Activated CD4-positive, alpha-beta T cell treated with anti-CD3 and anti-CD28 coated beads, Interleukin-2, amount 50 U/mL, for 16 hours (primary cell): ENCODE data around the gene MMEL1.

Experiments used
- DNase-seq: peaks from one replicate; pipeline ENCODE4 v3.0.0-alpha.2; 2020

Gene MMEL1

GRCh38 chr1:2642131-2642559 is 9.3 kb upstream of the MMEL1 start:
- no peak for DNase-seq

DNA sequence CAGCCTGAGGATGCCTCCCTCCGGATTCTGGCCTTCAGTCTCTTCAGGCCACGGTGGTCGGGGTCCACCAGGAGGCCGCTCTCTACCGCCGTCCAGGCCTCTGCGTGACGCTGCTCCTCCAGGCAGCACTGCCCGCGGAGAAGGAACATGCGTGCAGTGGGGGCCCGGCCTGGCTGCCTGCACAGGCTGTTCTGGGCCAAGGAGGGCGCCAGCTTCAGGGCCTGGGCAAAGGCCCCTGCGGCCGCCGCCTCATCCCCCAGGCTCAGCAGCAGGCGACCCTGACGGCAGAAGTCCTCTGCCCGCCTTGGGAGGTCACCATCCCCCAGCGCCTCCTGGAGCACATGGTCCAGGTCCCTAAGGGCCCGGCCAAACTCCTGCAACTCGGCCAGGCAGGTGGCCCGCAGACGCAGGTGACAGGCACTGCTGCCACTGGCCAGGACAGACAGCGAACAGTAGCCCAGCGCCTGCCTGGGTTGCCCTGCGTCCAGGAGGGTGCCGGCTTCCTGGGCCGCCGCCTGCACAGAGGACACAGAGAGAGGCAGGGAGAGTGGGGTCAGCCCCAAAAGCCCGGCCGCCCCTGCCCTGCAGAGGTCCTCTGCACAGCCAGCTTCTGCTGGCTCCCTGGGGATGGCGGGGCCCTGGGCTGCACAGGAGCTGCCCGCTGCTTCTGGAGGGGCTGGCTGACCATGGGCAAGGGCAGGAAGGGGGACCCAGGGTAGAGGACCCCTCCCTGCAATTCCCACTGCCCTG is 8.7 kb upstream of the MMEL1 start:
- DNase-seq = no peak

DNA sequence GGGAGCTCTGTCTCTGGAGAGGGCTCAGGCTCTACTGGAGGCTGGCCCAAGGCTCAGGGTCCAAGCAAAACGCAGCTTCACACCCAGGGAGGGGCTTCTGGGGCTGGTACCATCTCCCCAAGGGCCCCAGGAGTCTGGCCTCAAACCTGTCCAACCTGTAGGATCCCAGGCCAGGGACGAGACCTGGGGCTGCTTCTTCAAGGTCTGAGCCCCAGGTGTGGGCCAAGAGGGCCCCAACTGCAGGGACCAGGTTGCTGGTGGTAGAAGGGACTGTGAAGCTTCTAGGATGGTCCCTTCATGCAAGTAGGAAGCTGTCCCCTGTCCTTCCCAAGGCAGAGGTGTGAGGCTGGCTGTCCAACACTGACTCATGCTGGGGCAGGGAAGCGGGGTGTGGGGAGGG is 7.8 kb upstream of the MMEL1 start:
- DNase-seq = no peak

DNA sequence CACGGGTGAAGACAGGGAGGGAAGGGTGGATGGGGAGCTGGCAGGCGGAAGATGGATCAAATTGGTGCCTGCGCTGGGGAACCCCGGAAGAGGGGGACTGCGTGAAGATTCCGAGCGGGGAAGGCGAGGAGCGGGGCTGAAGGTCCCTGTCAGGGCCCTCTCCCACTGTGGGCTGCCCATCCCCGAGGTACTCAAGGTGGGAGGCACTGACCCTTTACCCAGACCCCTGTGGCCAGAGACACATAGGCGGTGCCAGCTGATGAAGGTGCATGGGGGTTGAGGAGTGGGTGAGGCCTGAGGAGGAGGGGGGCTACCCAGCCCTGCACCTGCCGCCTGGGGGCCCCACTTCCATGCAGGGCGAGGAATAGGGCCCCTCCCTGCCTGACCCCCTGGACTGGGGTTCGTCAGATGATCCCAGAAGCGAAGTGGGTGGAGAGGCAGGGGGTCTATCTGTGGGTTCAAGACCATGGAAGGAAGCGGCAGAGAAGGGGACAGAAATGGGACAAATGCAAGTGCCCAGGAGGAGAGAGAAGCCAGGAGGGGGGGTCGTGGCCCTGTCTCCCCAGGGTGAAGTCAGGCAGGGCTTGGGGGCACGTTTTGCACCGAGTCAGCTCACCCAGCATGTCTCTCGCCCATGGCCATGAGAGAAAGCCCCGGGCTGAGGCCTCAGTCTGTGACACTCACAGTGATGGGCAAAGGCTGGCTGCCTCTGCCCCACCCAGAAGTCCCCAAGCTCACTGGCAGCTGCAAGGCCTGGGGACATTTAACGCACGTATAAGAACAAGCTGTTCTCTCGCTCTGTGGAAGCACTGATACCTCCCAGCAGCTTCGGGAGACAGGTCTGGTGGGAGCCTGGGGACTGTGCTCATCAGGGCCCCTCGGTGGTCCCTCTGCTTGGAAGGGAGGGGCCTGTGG is 7.0 kb upstream of the MMEL1 start:
- DNase-seq = no peak

DNA sequence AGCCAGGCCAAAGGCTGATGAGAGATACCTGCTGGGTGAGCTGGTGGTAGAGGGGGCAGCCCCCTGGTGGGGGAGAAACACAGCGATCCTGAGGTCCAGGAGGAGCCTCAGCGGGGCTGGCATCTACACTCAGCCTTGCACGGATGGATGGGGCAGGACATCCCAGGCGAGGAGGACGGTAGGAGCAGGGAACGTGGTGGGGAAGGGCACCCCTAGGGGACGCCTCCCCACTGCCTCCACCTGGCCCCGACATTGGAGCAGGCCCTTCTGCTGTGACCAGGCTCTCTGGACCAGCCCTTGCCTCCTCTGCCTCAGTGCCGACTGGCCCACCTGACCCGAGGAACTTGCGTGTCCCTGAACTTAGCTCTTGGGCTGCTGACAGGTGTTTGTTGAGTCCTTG is 6.4 kb upstream of the MMEL1 start:
- DNase-seq = no peak

DNA sequence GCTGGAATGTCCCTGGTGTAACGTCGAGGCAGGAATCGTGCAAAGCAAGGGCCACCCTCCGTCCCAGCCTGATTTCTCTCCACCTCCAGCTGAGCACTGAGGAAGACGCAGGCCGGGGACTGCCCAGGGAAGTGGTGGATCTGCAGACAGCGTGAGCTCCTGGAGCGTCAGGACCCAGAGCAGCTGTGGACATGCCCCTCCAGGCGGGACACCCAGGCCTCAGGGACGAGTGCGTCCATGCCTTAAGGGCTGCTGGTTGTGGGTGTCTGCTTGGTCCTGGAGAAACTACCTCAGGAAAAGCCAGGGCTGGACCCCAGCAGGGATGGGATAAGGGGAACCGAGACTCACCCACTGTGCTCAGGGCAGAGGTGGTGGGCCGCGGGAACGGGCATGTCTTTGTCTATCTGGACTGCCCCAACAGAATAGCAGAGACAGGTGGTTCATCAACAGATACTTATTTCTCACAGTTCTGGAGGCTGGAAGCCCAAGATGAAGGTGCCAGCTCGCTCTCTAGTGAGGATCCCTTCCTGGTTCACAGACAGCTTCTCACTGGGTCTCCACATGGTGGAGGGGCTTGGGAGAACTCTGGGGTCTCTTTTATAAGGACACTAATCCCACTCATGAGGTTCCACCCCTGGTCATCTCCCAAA is 5.8 kb upstream of the MMEL1 start:
- no peak for DNase-seq

DNA sequence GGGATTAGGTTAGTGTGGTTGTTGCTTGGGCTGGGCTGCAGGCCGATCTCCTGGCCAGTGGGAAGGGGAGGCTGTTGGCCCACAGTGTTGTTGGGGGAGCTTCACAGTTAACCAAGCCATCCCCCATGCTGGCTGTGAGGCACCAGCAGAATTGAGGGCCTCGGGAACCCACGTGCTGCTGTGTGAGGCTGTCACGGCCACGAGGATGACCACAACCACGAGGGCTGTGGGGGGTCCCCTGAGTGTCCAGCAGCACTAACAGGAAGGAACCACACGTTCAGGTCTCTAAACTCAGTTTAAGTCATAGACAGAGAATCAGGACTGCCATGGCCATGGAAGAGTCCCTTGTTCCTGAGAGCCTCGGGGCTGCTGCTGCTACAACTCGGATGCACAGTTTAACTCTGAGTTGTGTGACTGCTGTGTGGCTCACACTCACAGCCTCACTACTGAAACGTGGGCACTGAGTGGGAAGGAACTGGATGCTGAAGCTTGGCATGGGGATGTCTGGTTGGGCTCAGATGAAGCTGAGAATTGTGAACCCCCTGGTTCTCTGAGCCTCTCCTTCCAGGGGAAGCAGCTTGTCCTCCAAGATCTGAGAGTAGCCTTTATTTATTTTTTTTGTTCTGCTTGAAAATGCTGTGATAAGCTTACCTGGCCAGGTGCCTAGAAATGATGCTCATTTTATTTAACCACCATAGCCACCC is 4.8 kb upstream of the MMEL1 start:
- DNase-seq = no peak

DNA sequence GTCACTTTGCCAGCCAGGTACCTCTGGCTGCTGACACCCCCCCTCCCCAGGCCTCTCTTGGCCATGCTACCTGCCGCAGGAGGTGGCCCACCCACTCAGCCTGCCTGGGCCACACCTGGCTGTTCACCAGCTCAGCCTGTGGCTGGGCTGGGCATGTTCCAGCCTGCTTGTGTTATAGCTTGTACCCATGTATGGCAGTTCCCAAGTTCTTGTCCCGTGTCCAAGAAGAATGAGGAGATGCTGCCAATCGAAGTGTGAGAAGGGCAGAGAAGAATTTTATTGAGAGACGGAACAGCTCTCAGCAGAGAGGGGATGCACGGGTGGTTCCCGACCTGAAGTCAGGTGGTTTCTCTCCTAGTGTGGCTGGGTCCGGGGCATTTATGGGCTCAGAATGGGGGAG is 3.9 kb upstream of the MMEL1 start:
- no peak for DNase-seq

DNA sequence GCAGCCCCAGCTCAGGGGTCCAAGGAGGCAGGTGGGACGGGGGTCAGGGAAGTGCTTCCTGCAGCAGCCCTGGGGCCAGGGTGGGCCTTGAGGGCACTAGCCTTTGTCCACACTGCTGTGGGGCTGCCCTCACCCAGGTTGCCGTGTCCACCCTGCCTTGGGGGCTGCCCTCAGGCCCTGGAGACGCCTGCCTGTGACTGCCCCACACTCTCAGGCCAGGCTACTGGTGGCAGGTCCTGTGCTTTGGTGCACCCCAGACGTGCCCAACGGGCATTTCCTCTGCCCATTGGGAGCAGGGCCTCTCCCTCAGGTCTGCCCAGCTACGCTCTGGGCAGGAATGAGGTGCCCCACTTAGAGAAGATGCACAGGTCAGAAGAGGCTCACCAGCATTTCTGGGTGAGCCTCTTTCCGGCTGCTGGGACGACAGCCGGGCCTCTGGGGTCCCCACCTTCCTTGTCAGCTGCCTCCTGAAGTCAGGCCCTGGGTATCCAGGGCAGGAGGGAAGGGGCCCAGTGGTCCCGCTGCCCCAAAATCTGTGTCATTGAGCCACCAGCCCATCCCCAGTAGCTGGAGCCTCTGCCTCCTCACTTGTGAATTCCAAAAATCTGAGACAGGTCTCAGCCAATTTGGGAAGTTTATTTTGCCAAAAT is 2.7 kb upstream of the MMEL1 start:
- no peak for DNase-seq

DNA sequence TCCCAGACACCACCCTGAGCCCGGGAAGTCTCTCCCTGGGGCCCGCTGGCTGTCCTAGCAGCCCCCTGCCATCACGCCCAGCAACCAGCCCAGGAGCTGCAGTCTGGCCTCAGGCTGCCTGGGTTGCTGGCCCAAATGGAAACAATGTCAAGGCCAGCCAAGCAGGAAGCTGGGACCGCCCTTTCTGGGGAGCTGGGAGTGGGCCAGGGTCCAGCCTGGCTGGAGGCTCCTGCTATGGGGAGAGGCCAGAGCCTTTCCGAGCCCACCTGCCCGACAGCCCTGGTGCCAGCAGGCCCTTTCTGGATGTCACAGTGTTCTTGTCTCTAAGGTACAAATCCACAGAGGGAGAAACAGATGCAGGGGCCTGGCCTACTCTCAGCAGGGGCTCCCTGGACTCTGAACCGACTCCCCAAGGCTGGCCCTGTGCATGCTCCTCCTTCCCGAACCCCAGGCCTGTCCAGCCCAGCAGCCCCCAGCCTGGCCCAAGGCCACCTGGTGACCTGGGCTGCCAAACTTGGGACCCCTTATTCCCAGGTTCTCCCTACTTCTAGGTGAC is 1.2 kb upstream of the MMEL1 start:
- no peak for DNase-seq

DNA sequence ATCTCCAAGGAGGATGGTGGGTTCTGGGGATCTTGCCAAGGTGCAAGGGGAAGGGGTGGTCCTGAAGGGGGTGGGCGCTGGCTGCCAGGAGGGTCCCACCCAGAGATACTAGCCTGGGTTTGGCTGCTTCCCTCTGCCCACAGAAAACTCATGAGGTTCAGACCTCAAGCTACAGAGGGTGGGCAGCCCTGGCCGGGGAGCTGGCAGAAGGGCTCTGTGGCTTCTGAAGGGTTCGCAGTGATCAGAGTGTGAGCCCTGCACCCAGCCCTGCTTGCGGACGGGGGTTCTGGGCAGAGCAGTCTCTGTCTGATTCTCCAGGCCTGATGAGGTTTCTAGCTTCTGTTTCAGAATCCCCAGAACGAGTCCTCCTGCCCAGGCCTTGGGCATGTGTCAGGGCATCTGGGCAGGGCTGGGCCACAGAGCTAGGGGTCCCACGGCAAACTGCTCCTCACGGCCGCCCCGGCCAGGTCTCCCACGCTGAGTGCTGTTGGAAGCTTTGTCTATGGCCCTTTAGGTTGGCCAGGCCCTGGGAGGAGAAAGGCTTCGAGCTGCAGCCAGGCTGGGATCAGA is 635 bp upstream of the MMEL1 start:
- DNase-seq = no peak

- DNase-seq = no peak
These were observed 775 bp downstream of the MMEL1 start for GRCh38 chr1:2632051-2632430.

DNA sequence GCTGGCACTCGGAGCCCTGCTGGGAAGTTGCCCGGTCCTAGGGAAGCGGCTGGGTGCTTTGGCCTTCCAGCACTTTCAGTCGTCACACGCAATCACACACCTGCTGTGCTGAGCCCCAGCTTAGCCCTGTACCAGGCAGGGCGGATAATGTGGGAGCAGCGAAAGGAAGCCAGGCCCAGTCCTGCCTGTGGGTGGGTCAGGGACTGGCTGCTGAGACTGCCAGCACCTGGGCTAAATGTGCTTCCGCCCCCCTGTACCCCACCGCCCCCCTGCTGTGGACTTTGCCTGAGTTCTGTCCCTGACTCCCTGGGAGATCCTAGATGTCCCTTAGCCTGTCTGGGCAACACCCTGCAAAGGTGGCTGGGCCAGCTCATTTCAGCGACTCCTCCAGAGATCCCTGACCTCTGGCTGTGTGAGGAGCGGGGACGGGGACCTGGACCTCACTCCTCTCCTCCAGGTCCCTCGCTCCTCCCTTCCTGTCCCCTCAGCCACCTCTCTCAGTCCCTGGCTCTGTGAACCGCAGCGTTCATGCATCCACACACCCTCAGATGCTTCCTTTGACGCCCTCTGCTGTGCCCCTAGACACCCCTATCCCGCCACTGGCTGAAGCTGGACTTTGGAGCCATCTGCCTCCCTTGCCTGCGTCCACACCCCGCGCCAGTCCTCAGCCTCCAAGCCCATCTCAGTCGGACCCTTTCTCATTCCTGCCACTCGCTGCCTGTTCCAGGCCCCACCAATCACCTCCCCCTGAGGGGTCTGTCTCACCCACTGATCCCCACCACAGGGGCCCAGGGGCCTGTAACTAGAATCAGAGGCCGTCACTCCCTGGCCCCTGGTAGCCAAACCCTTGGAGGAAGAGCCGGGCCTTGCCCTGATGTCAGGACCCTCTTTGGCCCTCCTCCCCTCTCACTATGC is 1.4 kb downstream of the MMEL1 start:
- DNase-seq = no peak

DNA sequence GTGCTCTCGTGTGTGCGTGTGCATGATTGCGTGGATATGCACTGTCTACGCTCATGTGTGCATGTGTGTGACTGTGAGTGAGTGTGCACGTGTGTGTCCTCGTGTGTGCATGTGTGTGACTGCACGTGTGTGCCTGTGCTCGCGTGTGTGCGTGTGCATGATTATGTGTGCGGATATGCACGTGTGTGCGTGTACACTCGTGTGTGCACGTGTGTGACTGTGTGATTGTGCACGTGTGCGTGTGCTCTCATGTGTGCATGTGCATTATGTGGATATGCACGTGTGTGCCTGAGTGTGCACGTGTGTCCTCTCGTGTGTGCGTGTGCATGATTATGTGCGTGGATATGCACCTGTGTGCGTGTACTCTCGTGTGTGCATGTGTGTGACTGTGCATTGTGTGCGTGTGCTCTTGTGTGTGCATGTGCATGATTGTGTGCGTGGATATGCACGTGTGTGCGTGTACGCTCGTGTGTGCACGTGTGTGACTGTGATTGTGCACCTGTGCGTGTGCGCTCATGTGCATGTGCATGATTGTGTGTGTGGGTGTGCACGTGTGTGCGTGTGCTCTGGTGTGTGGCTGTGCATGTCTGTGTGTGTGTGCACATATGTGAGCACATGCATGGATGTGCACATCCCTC is 2.2 kb downstream of the MMEL1 start:
- DNase-seq = no peak

GRCh38 chr1:2629627-2630497 is 3.0 kb downstream of the MMEL1 start:
- no peak for DNase-seq

DNA sequence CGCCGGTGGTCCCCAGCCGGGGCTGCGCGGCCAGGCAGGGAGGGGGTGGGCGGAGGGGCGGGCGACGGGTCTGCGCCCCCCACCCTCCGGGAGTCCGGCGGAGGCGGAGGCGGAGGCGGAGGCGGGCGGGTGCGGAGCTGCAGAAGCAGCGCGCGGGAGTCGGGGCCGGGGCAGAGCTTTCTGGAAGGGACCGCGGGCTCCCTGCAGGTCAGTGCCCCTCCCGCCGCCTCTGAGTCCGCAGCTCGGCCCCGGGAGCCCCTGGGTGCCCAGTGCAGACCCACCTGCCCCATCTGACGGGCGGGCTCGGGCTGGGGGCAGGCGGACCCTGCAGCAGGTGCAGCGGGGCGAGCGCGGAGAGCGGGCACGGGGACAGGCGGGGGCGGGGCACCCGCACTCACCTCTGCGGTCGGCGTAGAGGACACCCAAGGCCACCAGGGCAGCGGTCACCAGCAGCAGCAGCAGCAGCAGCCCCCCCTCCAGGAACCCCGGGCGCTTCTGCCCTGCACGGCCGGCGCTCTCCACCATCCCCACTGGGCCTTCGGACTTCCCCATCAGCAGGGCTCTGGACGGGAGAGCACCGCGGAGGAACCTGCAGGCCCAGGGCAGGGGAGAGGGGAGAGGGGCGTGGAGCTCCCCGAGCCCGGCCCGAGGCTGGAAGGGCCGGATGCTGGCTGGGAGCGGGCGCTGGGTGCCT is 3.7 kb downstream of the MMEL1 start:
- DNase-seq = no peak

DNA sequence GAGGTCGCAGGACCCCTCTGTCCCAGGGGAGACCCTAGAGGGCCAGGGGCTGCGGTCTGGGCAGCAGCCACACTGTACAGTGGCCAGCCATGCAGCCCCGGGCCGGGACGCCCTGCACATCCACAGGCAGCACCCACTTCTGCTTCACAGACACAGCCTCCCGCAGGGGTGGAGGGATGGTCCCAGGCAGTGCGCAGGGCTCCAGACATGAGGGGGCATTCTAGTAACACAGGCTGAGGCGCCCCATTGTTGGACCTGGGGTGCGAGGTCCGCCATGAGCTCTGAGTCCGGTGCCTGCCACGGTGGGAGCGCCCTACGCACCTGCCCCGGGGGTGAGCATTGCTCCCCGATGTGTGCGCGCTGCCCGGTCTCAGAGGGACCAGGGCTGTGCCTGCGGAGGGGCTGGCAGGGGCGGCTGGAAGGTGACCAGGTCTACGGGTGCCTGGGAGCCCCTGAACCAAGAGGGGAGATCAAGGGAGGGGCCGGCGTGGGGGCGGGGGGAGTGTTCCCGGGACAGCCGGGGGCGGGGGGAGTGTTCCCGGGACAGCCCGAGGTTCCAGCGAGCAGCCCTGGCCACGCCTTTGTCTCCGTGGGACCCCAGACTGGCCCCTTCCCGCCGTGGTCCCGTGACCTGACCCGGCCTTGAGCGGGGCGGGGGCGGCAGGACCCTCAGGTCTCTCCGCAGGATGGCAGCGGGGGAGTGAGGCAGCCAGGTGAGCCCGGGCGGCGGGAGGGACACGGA is 4.5 kb downstream of the MMEL1 start:
- no peak for DNase-seq

GRCh38 chr1:2627746-2628145 is 5.1 kb downstream of the MMEL1 start:
- no peak for DNase-seq
